Activated naive CD8-positive, alpha-beta T cell treated with anti-CD3 and anti-CD28 coated beads, Interleukin-2, amount 50 U/mL, for 16 hours (primary cell): ENCODE data around the gene MRPL42.
"Not testable (repeated sequence)": the region's sequence is repeated elsewhere in the genome, so short reads cannot be mapped to it uniquely, and the experiment has no call there.

ENCODE experiments used
- DNase-seq: peaks from one replicate; pipeline ENCODE4 v3.0.0-alpha.2; 2020; ENCODE audit warnings: low read depth, low spot score

The MRPL42 gene

GRCh38 chr12:93447555-93448290, 19.6 kb upstream of the MRPL42 start:
- DNase-seq, result no peak

- no peak for DNase-seq
Observed at GRCh38 chr12:93448796-93449195, 18.5 kb upstream of the MRPL42 start.

- DNase-seq, result no peak
Observed at GRCh38 chr12:93449277-93449676, 18.0 kb upstream of the MRPL42 start.

GRCh38 chr12:93451423-93452158, 15.7 kb upstream of the MRPL42 start:
- no peak for DNase-seq

- no peak for DNase-seq
Observed at GRCh38 chr12:93453633-93454032, 13.7 kb upstream of the MRPL42 start.

- DNase-seq, result no peak
Observed at GRCh38 chr12:93456077-93456476, 11.2 kb upstream of the MRPL42 start.

- no peak for DNase-seq
Observed at GRCh38 chr12:93459097-93459496, 8.2 kb upstream of the MRPL42 start.

GRCh38 chr12:93460003-93460402, 7.3 kb upstream of the MRPL42 start:
- no peak for DNase-seq

- no peak for DNase-seq
Observed at GRCh38 chr12:93460902-93461301, 6.4 kb upstream of the MRPL42 start.

- no peak for DNase-seq
Observed at GRCh38 chr12:93461503-93461902, 5.8 kb upstream of the MRPL42 start.

GRCh38 chr12:93465841-93466240, 1.5 kb upstream of the MRPL42 start:
- DNase-seq, result no peak

- no peak for DNase-seq
Observed at GRCh38 chr12:93466625-93467350, 526 bp upstream of the MRPL42 start.

- DNase-seq, result no peak
Observed at GRCh38 chr12:93468008-93468371, 676 bp downstream of the MRPL42 start.

GRCh38 chr12:93469386-93469785, 2.1 kb downstream of the MRPL42 start:
- no peak for DNase-seq

- DNase-seq, result no peak
Observed at GRCh38 chr12:93476555-93476954, 9.2 kb downstream of the MRPL42 start.

- DNase-seq, result no peak
Observed at GRCh38 chr12:93482721-93483120, 15.4 kb downstream of the MRPL42 start.

GRCh38 chr12:93483151-93483807, 16.0 kb downstream of the MRPL42 start:
- DNase-seq, result no peak

- no peak for DNase-seq
Observed at GRCh38 chr12:93484315-93484981, 17.1 kb downstream of the MRPL42 start.

GRCh38 chr12:93492808-93493207, 25.5 kb downstream of the MRPL42 start:
- not testable (repeated sequence) for DNase-seq

- no peak for DNase-seq
Observed at GRCh38 chr12:93494096-93494495, 26.8 kb downstream of the MRPL42 start.

GRCh38 chr12:93497456-93497855, 30.1 kb downstream of the MRPL42 start:
- no peak for DNase-seq
